PC-3 (cell line): Measurements from ENCODE around the gene SLC25A21. TPM values are rescaled to one million over a fixed set of nuclear protein-coding genes. Genes with fewer than 3 reads are reported as not detected.
A peak's percentile ranks its signal among the peaks of the same experiment; 100 is the strongest.

Experiments
- ATAC-seq: fragments of 200-7000 bp; cut with Tn5 transposase; 2 replicates; pipeline ENCODE4 v1.9.1; 2020; ENCODE audit warnings: mild to moderate bottlenecking, moderate library complexity
- BruUV-seq: library from RNA; stranded (reverse); fragments of 400-500 nt; replicated peaks from 2 replicates; lab custom pipeline; 2021; lab: Mats Ljungman, UMichigan
- CTCF ChIA-PET: fragments of 300-600 bp; sonication (Branson Sonifier 250); formaldehyde crosslinking; loops from one replicate; lab custom pipeline; 2022; ENCODE audit warnings: antibody characterized with exemption; lab: Charles Lee
- POLR2A ChIA-PET: fragments of 300-600 bp; sonication (Branson Sonifier 250); formaldehyde crosslinking; loops from one replicate; lab custom pipeline; 2022; ENCODE audit warnings: antibody characterized with exemption; ENCODE audit not compliant: unreplicated experiment; lab: Charles Lee
- DNase-seq: peaks from one replicate; pipeline ENCODE4 v3.0.0-alpha.2; 2015
- H2AFZ ChIP-seq: fragments of 300-600 bp; sonication (generic); 2 replicates; pipeline ENCODE4 v1.6.0; 2016; ENCODE audit warnings: antibody characterized with exemption, low read length
- H3F3A ChIP-seq: fragments of 300-600 bp; sonication (generic); one replicate; pipeline ENCODE4 v1.6.0; 2017; ENCODE audit warnings: antibody characterized with exemption, low read length, control low read depth, mild to moderate bottlenecking; ENCODE audit not compliant: unreplicated experiment
- H3K27ac ChIP-seq: fragments of 300-600 bp; sonication (generic); 2 replicates; pipeline ENCODE4 v1.5.1; 2016; ENCODE audit warnings: mild to moderate bottlenecking, low read length
- H3K27me3 ChIP-seq: fragments of 300-600 bp; sonication (generic); 2 replicates; pipeline ENCODE4 v1.6.1; 2016; ENCODE audit warnings: low read length, mixed read lengths
- H3K36me3 ChIP-seq: fragments of 300-600 bp; sonication (generic); 2 replicates; pipeline ENCODE4 v1.6.1; 2016; ENCODE audit warnings: low read depth, mixed run types, low read length, mixed read lengths
- H3K4me1 ChIP-seq: fragments of 300-600 bp; sonication (generic); 2 replicates; pipeline ENCODE4 v1.5.1; 2016; ENCODE audit warnings: low read length; ENCODE audit not compliant: insufficient read depth
- H3K4me2 ChIP-seq: fragments of 300-600 bp; sonication (generic); 2 replicates; pipeline ENCODE4 v1.6.0; 2016; ENCODE audit warnings: low read length
- H3K4me3 ChIP-seq: fragments of 300-600 bp; sonication (generic); 2 replicates; pipeline ENCODE4 v1.5.1; 2016; ENCODE audit warnings: mild to moderate bottlenecking, low read length, mixed read lengths
- H3K79me2 ChIP-seq: fragments of 300-600 bp; sonication (generic); 2 replicates; pipeline ENCODE4 v1.6.1; 2017; ENCODE audit warnings: low read length, mixed read lengths
- H3K9ac ChIP-seq: fragments of 300-600 bp; sonication (generic); 2 replicates; pipeline ENCODE4 v1.6.0; 2016; ENCODE audit warnings: mild to moderate bottlenecking, low read length
- H3K9me2 ChIP-seq: fragments of 300-600 bp; sonication (generic); replicated peaks from 2 replicates; pipeline ENCODE4 v1.6.1; 2016; ENCODE audit warnings: mixed run types, low read length, mixed read lengths
- H3K9me3 ChIP-seq: fragments of 300-600 bp; sonication (generic); 2 replicates; pipeline ENCODE4 v1.6.1; 2016; ENCODE audit warnings: low read length, mixed read lengths
- H4K20me1 ChIP-seq: fragments of 300-600 bp; sonication (generic); 2 replicates; pipeline ENCODE4 v1.6.1; 2016; ENCODE audit warnings: low read length, mixed read lengths
- EZH2 ChIP-seq: fragments of 300-600 bp; sonication (generic); IDR thresholded peaks from one replicate; pipeline ENCODE4 v1.6.1; 2017; ENCODE audit warnings: antibody characterized with exemption, mild to moderate bottlenecking, low read length; ENCODE audit not compliant: unreplicated experiment
- EZH2phosphoT487 ChIP-seq: fragments of 300-600 bp; sonication (generic); IDR thresholded peaks from 2 replicates; pipeline ENCODE4 v1.6.1; 2018; ENCODE audit warnings: mild to moderate bottlenecking, antibody characterized with exemption, low read length, borderline replicate concordance
- intact Hi-C: fragments of 100-400 bp; cut with micrococcal nuclease; formaldehyde crosslinking; loops from 2 replicates; pipeline ENCODE4 v1.9.0; 2023
- total RNA-seq: library from RNA; depleted of rRNA; stranded (reverse); fragments of >200 nt; gene quantifications from 2 replicates; pipeline ENCODE4 v1.2.3, GENCODE V29; 2014
- TF ChIP-seq, protein P1 (sequence below): fragments of 300-600 bp; sonication (generic); conservative IDR thresholded peaks from 2 replicates; pipeline ENCODE4 v1.5.1; 2017; ENCODE audit warnings: antibody characterized with exemption, low read depth, mild to moderate bottlenecking, low read length

Gene SLC25A21
- total RNA-seq, 1 experiment from 2014 or later, result 0.87 TPM

- no peaks in the 10 kb centered on the region for H4K20me1 ChIP-seq
- H3F3A ChIP-seq, result no peaks in the 10 kb centered on the region
- ChIA-PET POLR2A (no interaction called here), CTCF (no interaction called here)
- ATAC-seq (peak; percentile 80), DNase-seq (peak; percentile 45)
- intact Hi-C loops, result no loop called here
- H3K79me2 ChIP-seq, result no peaks in the 10 kb centered on the region
- no peaks in the 10 kb centered on the region for H3K9me2 ChIP-seq
- H3K4me1 ChIP-seq, result no peaks in the 10 kb centered on the region
- H2AFZ ChIP-seq, result no peak overlapping the region
- H3K36me3 ChIP-seq, result no peaks in the 10 kb centered on the region
- no peaks in the 10 kb centered on the region for H3K9me3 ChIP-seq
- BruUV-seq, result no TSS peak
- H3K4me2 ChIP-seq, result no peak overlapping the region
- TF ChIP-seq, protein P1, sequence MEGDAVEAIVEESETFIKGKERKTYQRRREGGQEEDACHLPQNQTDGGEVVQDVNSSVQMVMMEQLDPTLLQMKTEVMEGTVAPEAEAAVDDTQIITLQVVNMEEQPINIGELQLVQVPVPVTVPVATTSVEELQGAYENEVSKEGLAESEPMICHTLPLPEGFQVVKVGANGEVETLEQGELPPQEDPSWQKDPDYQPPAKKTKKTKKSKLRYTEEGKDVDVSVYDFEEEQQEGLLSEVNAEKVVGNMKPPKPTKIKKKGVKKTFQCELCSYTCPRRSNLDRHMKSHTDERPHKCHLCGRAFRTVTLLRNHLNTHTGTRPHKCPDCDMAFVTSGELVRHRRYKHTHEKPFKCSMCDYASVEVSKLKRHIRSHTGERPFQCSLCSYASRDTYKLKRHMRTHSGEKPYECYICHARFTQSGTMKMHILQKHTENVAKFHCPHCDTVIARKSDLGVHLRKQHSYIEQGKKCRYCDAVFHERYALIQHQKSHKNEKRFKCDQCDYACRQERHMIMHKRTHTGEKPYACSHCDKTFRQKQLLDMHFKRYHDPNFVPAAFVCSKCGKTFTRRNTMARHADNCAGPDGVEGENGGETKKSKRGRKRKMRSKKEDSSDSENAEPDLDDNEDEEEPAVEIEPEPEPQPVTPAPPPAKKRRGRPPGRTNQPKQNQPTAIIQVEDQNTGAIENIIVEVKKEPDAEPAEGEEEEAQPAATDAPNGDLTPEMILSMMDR, result no peak
- TF ChIP-seq EZH2 (no peak), EZH2phosphoT487 (no peak)
- no peak overlapping the region for H3K4me3 ChIP-seq
- no peak overlapping the region for H3K9ac ChIP-seq
- H3K27ac ChIP-seq, result no peak overlapping the region
- H3K27me3 ChIP-seq, result no peaks in the 10 kb centered on the region
Observed at GRCh38 chr14:36757734-36758601, 414.4 kb downstream of the SLC25A21 start.

DNA sequence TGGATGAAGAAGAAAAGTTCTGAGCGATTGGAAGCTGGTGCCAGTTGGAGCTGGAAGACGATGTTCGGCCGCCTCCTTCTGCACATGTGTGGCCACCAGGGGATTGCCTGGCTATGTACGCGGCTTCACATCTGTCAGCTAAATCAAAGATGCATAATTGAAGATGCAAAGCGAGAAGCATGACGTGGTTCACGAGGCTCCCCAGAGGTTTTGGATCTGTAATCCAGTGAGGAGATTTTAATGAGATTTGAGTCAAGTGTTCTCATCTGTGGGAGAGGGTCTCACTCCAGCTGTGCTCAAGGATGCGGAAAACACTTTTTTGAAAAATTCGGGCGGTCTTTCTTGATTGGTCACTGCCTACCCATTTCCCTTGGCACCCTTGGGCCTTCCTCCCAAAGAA lies 416.2 kb downstream of the SLC25A21 start:
- Histone ChIP-seq H4K20me1 (no peaks in the 10 kb centered on the region), H3K9me3 (no peaks in the 10 kb centered on the region), H3K9ac (no peak overlapping the region), H2AFZ (no peak overlapping the region), H3K79me2 (no peaks in the 10 kb centered on the region), H3K4me3 (no peak overlapping the region), H3K4me1 (peaks cover 11% of the 10 kb centered on the region), H3K9me2 (no peaks in the 10 kb centered on the region), H3F3A (no peaks in the 10 kb centered on the region), H3K27me3 (no peaks in the 10 kb centered on the region), H3K36me3 (no peaks in the 10 kb centered on the region), H3K4me2 (no peak overlapping the region), H3K27ac (no peak overlapping the region)
- ChIA-PET CTCF (no interaction called here), POLR2A (interaction anchor here (0.7 kb wide), 1 partner anchor 34 kb away, joined by 3 read pairs; no protein-coding TSS in a partner anchor)
- no TSS peak for BruUV-seq
- ATAC-seq (no peak), DNase-seq (no peak)
- intact Hi-C loops, result no loop called here
- TF ChIP-seq EZH2phosphoT487 (no peak), EZH2 (no peak)
- TF ChIP-seq, protein P1, result no peak

DNA sequence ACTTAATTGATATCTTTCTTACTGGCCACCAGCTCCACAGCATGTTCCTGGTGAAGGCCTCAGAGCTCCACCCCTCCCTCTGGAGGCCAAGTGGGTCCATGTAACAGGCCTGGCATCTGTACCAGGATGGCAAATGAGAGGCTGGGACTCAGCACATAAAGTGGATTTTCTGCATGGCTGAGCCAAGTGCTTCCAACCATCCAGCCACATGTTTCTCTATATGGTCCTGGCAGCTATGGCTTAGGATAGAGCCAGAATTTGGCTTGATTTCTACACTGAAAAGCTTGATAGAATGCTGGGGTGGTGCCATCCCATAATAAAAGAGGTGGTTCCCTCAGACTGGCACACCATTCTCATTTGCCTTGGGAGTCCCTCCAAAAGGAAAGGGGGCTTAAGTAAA lies 416.6 kb downstream of the SLC25A21 start:
- ChIA-PET POLR2A (interaction anchor here (0.7 kb wide), 1 partner anchor 33 kb away, joined by 3 read pairs; no protein-coding TSS in a partner anchor), CTCF (no interaction called here)
- no peak overlapping the region for H3K4me3 ChIP-seq
- DNase-seq (no peak), ATAC-seq (0 out of 2 replicates have a peak, but pooled peaks have one; percentile 39)
- no peaks in the 10 kb centered on the region for H3K9me3 ChIP-seq
- H3K4me2 ChIP-seq, result no peak overlapping the region
- H3F3A ChIP-seq, result no peaks in the 10 kb centered on the region
- H3K9me2 ChIP-seq, result no peaks in the 10 kb centered on the region
- H3K27ac ChIP-seq, result no peak overlapping the region
- no peaks in the 10 kb centered on the region for H3K36me3 ChIP-seq
- no peaks in the 10 kb centered on the region for H3K79me2 ChIP-seq
- no peak overlapping the region for H3K9ac ChIP-seq
- peaks cover 16% of the 10 kb centered on the region for H3K4me1 ChIP-seq
- no peak overlapping the region for H2AFZ ChIP-seq
- H3K27me3 ChIP-seq, result no peaks in the 10 kb centered on the region
- TF ChIP-seq EZH2phosphoT487, result no peak
- no peak for TF ChIP-seq EZH2
- TF ChIP-seq, protein P1, result no peak
- intact Hi-C loops, result no loop called here
- no peaks in the 10 kb centered on the region for H4K20me1 ChIP-seq
- BruUV-seq, result no TSS peak
